AG09309 (cell line): Measurements from ENCODE around the gene TYW1B.
"Not testable (repeated sequence)": the region's sequence is repeated elsewhere in the genome, so short reads cannot be mapped to it uniquely, and the experiment has no call there.

Experiments
- DNase-seq: peaks from one replicate; pipeline ENCODE4 v3.0.0-alpha.2; 2010; ENCODE audit warnings: low read depth
- H3K4me3 ChIP-seq: 2 replicates; pipeline ENCODE4 v1.5.1; 2011; ENCODE audit warnings: mild to moderate bottlenecking, low read depth, low read length, moderate library complexity; ENCODE audit not compliant: control insufficient read depth
- CTCF ChIP-seq: IDR thresholded peaks from 2 replicates; pipeline ENCODE4 v1.5.1; 2011; ENCODE audit warnings: mild to moderate bottlenecking, low read depth, low read length, inconsistent platforms; ENCODE audit not compliant: insufficient read depth, control insufficient read depth; ENCODE audit errors: missing control alignments

TYW1B gene

GRCh38 chr7:72781631-72782030 lies 46.4 kb downstream of the TYW1B start:
- no peak for TF ChIP-seq CTCF
- DNase-seq: no peak

DNA sequence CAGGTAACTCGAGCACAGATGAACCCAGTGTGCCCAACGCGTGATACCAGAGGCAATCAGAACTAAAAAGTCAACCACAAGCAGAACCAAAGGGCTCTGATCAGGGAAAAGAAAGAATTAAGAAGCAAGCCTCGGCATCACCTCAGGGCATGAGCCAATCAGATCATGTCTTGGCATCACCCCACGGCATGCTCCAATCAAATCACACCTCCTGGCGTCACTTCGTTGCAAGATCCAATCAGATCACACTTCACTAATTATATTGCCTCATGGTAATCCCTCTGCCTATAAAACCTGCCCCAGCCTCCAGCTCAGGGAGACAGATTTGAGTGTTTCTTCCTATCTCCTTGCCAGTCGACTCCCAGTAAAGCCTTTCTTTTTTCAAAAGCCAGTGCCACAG lies 46.8 kb downstream of the TYW1B start:
- DNase-seq: no peak
- no peak overlapping the region for H3K4me3 ChIP-seq
- TF ChIP-seq CTCF: no peak

More at GRCh38 chr7:72781631-72782030, 46.4 kb downstream of the TYW1B start:
- H3K4me3 ChIP-seq: no peak overlapping the region

GRCh38 chr7:72780289-72780894 lies 47.6 kb downstream of the TYW1B start:
- DNase-seq, H3K4me3 ChIP-seq: not testable (repeated sequence)

GRCh38 chr7:72777167-72777566 lies 50.8 kb downstream of the TYW1B start:
- H3K4me3 ChIP-seq, DNase-seq: not testable (repeated sequence)

- not testable (repeated sequence) for DNase-seq, H3K4me3 ChIP-seq
Observed at GRCh38 chr7:72772627-72773026, 55.4 kb downstream of the TYW1B start.

DNA sequence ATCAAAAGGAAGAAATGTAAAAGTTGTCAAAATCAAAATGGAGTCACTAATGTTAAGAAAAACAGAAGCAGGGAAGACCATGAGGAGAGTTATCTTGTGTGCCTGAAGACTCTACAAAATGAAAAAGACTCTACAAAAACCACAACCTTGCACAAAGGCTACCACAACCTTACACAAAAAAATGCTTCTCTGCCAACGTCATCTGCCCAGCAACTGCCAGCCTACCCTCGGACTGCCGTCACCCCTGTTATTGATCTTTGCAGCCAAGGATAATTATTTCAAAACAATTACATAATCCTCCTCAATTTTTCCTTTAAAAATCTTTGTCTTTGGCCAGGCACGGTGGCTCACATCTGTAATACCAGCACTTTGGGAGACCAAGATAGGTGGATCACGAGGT lies 61.0 kb downstream of the TYW1B start:
- H3K4me3 ChIP-seq, DNase-seq: not testable (repeated sequence)

DNA sequence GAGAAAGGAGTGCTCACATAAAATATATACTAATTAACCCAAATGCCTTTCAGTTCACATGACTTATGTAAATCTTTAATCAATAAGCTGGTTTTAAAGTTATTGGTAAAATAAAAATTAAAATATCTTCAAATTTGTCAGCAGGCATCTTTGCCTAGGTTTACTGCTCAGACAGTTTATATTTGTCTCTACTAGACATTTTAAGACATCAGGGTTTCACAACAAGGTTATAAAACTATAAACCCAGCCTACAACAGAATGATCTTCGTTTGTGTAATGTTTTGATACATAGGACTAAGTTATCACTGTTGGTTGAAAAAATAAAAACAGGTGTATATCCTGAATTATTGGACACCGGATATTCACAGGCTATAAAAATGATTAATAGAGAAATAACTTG lies 67.4 kb downstream of the TYW1B start:
- no peak for TF ChIP-seq CTCF
- no peak overlapping the region for H3K4me3 ChIP-seq
- no peak for DNase-seq

DNA sequence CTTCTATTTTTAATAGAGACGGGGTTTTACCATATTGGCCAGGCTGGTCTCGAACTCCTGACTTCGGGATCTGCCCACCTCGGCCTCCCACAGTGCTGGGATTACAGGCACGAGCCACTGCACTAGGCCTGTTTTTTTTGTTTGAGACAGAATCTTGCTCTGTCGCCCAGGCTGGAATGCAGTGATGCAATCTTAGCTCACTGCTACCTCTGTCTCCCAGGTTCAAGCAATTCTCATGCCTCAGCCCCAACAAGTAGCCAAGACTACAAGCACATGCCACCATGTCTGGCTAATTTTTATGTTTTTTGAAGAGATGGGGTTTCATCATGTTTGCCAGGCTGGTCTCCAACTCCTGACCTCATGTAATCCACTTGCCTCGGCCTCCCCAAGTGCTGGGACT lies 73.7 kb downstream of the TYW1B start:
- no peak for TF ChIP-seq CTCF
- no peak for DNase-seq
- no peak overlapping the region for H3K4me3 ChIP-seq

GRCh38 chr7:72753781-72754180 lies 74.2 kb downstream of the TYW1B start:
- no peak for DNase-seq
- H3K4me3 ChIP-seq: no peak overlapping the region
- TF ChIP-seq CTCF: no peak

- DNase-seq, H3K4me3 ChIP-seq: not testable (repeated sequence)
Observed at GRCh38 chr7:72753229-72753628, 74.8 kb downstream of the TYW1B start.
